EL (cell line): ENCODE data around the gene BATF2.
"Not testable (repeated sequence)": the region's sequence is repeated elsewhere in the genome, so short reads cannot be mapped to it uniquely, and the experiment has no call there.

Experiments used
- DNase-seq: peaks from one replicate; pipeline ENCODE4 v3.0.0-alpha.2; 2016

BATF2 gene

GRCh38 chr11:65013130-65013887, 16.5 kb upstream of the BATF2 start:
- DNase-seq: peak; percentile 90

DNA sequence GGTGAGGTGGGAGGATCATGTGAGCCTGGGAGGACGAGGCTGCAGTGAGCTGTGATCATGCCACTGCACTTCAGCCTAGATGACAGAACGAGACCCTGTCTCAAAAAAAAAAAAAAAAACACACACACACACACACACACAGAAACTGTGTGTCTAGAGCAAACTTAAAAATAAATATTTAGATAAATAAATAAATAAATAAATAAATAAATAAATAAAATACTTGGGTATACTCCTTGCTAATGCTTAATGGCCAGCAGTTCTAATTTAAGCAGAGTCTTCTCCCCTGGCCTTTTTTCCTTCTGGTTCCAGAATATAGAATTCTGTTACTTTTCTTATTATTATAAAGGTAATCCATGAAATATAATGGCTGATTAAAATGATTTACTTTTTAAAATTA, 12.1 kb upstream of the BATF2 start:
- DNase-seq: no peak

DNA sequence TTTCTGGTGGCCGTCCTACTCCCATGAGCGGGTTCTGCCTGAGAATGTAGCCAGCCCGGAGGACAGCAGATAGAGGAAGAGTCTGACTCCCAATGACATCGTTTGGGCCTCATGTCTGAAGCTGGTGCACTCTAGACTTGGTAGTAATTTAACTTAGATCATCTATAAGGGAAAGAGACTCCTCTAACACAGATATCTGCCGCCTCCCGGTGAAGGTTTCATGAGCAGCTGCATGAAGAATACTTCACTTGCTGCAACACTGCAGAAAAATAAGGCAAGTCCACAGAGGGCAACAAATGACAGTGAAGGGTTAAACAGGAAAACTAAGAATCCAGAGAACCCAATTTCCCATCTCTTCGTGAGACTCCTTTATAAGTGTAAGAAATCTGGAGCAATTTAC, 11.2 kb upstream of the BATF2 start:
- DNase-seq: no peak

DNA sequence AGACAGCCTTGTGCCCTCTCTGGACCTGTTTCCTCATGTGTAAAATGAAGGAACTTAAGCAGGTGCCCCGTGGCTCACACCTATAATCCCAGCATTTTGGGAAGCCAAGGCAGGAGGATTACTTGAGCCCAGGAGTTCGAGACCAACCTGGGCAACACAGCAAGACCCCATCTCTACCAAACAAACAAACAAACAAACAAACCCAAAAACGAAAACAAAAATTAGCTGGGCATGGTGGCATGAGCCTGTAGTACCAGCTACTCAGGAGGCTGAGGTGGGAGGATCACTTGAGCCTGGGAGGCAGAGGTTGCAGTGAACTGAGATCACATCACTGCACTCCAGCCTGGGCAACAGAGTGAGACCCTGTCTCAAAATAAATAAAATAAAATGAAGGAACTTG, 7.2 kb upstream of the BATF2 start:
- not testable (repeated sequence) for DNase-seq

DNA sequence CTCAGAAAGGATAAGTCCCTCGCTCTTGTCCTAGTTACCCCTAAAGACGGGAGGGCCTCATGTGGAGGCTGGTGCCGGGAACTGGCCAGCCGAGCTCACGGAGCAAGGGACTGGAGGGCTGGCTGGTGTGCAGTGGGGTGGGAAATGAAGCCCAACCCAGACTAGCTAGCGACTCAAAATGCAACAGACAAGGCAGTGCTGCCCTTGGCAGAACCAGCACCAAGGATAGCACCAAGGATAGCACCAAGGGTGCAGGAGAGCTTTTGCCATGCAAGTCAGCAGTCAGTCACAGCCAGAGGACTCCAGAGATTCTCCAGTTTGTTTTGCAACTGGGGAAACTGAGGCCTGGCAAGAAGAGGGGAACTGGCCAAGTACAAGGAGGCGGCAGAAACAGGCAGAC, 6.5 kb upstream of the BATF2 start:
- no peak for DNase-seq

DNA sequence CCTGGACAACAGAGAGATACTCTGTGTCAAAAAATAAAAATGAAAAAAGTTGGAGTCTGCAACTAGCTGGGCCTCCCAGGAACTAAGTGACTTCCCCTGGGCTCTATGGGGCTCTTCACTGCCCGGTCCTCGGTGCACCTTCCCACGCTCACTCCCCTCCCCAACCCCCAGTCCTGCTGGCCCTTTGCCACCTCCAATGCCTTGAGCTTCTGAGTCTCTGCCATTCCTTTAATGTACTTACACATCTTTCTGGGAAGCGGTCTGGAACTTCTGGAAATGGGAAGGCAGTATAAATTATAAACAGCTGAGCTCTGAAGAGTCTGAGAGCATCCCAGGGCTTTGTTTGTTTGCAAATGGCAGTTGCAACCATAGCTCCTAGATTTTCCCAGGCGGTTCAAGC, 5.9 kb upstream of the BATF2 start:
- no peak for DNase-seq

DNA sequence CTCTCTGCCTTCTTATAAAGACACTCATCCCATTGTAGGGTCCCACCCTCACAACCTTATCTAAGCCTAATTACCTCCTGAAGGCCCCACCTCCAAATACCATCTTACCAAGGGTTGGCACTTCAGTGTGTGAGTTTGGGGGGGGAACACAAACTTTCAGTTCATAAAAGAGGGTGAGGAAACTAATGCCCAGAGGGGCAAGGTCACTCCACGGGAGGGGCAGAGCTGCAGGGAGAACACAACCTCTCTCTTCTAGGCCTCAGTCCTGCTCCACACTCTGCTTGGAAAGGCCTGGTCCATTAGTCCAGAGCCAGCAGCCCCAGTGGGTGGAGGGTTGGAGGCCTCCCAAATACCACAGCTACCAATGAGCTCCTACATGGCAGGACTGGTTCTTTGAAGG, 2.7 kb upstream of the BATF2 start:
- DNase-seq: no peak

GRCh38 chr11:64998690-64999431, 2.1 kb upstream of the BATF2 start:
- DNase-seq: no peak

GRCh38 chr11:64998141-64998540, 1.4 kb upstream of the BATF2 start:
- DNase-seq: no peak

GRCh38 chr11:64996327-64996709, 453 bp downstream of the BATF2 start:
- DNase-seq: no peak

DNA sequence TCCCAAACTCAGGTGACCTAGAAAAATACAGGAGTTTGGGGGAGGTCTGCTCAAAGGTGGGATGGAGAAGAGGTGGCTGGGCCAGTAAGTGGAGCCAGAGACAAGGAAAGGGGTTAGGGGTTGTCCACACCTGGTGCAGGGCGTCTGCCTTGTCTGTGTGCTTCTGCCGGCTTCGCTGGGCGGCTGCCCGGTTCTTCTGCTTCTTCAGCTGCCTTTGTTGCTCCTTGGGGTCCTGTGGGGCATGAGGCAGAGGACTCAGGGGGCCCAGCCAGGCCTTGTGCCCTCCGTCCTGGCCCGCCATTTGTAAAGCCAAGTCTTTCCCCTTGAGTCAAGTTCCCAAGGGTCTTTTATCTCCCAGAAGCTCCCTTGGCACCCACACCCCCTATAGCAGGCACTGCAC, 2.5 kb downstream of the BATF2 start:
- DNase-seq: no peak

GRCh38 chr11:64990222-64990923, 6.4 kb downstream of the BATF2 start:
- DNase-seq: no peak

DNA sequence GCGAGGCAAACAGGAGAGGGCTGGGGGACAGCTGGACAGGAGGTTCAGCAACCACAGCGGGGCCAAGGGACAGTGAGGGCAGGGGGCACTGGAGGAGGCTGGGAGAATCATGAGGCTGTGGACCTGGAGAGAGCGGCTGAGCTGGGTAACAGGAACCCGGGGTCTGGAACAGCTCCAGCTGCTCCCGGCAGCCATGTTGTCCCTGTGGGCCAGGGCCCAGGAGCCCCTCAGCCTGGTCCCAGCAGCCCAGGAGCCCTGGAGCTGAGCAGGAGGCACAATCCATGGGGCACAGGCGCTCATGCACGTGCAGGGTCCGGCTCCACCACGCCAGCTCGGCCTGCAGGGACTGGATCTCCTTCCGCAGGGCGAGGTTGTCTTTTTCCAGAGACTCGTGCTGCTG, 7.4 kb downstream of the BATF2 start:
- DNase-seq: no peak

GRCh38 chr11:64987998-64988854, 8.5 kb downstream of the BATF2 start:
- DNase-seq: no peak

DNA sequence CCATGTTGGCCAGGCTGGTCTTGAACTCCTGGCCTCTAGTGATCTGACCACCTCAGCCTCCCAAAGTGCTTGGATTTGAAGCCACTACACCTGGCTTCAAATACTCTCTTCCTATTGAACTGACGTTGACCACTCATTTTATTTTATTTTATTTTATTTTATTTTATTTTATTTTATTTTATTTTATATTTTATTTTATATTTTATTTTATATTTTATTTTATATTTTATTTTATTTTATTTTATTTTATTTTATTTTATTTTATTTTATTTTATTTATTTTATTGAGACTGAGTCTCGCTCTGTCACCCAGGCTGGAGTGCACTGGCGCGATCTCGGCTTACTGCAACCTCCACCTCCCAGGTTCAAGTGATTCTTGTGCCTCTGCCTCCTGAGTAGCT, 13.4 kb downstream of the BATF2 start:
- not testable (repeated sequence) for DNase-seq

GRCh38 chr11:64976651-64977050, 20.1 kb downstream of the BATF2 start:
- no peak for DNase-seq

- DNase-seq: no peak
Observed at GRCh38 chr11:64974124-64974523, 22.6 kb downstream of the BATF2 start.

DNA sequence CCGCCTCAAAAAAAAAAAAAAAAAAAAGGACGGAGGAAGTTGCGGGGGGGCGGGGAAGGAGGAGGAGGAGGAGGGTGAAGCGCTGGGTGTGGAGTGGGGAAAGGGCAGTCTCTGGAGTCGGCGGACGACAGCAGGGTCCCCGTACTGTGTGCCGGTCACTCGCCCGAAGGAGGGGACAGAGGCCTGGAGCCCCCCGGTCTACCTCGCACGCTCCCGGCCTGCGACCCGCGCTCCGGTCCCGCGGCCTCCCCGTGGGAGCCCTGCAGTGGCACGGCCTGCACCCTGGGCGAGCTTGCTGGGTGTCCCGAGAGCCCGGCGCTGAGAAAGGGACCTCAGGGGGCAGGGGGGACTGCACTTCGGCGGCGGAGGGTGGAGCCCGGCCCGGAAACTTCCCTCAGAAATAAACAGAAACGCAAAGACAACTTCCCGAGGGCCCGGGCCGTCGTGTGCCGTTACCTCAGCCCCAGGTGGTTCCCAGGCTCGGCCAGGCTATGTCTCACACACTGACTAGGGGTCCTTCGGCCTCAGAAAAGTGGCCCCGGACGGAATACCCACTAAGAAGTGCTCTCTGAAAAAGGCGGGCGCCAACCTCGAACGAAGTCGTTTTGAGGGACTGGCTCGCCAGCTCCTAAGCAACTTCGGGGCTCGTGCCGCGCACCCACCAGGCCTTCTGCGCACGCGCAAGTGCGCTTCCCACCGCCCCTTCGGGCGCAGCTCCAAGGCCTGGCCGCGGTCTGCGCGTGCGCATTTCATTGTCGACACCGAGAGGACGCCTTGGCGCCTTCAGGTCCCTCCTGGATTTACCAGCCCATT, 25.1 kb downstream of the BATF2 start, which contains the start of gene MAJIN:
MAJIN (minus strand) TSS at position 688 of the 813 bp plus-strand sequence. CDS start 12,703 bp downstream, outside the sequence.
- DNase-seq: peak; percentile 19

GRCh38 chr11:64970731-64971151, 26.0 kb downstream of the BATF2 start:
- no peak for DNase-seq

DNA sequence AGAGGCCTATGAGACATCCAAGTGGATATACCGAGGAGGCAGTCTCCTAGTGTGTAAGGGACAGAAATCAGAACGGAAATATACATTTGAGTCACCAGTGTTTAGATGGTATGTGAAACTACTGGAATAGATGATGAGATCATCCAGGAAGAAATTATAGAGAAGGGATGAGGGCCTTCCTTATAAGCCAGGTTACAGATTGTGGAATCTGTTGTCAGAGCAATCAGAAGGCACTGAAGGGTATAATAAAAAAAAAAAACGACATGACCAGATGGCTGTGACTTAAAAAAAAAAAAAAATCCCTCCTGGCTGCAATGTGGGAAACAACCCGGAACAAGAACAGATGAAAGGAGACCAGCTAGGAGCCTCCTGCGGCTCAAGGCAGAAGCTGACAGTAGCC, 27.6 kb downstream of the BATF2 start:
- DNase-seq: peak; percentile 75

DNA sequence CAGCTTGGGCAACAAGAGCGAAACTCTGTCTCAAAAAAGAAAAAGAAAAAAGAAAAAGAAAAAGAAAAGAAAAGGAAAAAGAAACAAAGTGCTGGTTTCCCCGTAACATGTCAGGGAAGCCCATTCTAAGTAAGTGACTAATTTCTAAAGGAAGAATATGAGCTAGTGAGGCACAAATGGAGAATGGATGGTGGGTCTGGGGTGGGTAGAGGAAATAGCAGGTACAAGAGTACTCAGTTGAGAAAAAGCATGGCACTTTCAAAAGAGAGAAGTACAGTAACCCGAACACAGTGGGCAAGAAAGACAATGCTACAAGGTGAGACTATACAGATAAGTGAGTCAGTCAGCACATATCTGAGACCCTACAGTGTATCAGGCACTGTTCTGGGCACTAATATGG, 29.4 kb downstream of the BATF2 start:
- no peak for DNase-seq

GRCh38 chr11:64963072-64963631, 33.6 kb downstream of the BATF2 start:
- no peak for DNase-seq
